Right atrium auricular region (tissue), 2 donors: ENCODE data around the gene GDI2. TPM values are rescaled to one million over a fixed set of nuclear protein-coding genes. Genes with fewer than 3 reads are reported as not detected.

Experiments used
- DNase-seq: peaks from one replicate; pipeline ENCODE4 v3.0.0-alpha.2; 2019; ENCODE audit warnings: low spot score
- H3K27ac ChIP-seq, 2 donors: fragments of 200-600 bp; sonication (generic); 1 replicate in 1 of 2; 2 replicates in 1 of 2; pipeline ENCODE4 v1.5.1; 2016 to 2019
- H3K27me3 ChIP-seq, 2 donors: fragments of 200-600 bp; sonication (generic); one replicate each; pipeline versions ENCODE4 v1.5.1 to v1.6.0; 2017 to 2019
- H3K36me3 ChIP-seq: fragments of 200-600 bp; sonication (generic); one replicate; pipeline ENCODE4 v1.5.1; 2016
- H3K4me1 ChIP-seq, 2 donors: fragments of 200-600 bp; sonication (generic); one replicate each; pipeline versions ENCODE4 v1.5.1 to v1.6.0; 2017 to 2019
- H3K4me3 ChIP-seq, 2 donors: fragments of 200-600 bp; sonication (generic); 1 replicate in 1 of 2; 2 replicates in 1 of 2; pipeline ENCODE4 v1.5.1; 2017 to 2019; ENCODE audit warnings: mild to moderate bottlenecking in 1 of 2, moderate library complexity in 1 of 2
- H3K9me3 ChIP-seq, 2 donors: fragments of 200-600 bp; sonication (generic); one replicate each; pipeline ENCODE4 v1.5.1; 2019
- CTCF ChIP-seq, 2 donors: fragments of 200-600 bp; sonication (generic); IDR thresholded peaks; one replicate each; pipeline ENCODE4 v1.5.1; 2019; ENCODE audit warnings: antibody characterized with exemption in 2 of 2
- total RNA-seq, 2 donors: library from RNA; depleted of rRNA; stranded (reverse); fragments of >200 nt; gene quantifications; one replicate each; pipeline ENCODE4 v1.1.0, GENCODE V29; 2016

Gene GDI2
- total RNA-seq, 2 donors from 2014 or later: 117 to 124 TPM

GRCh38 chr10:5758927-5759326 lies 54.3 kb downstream of the GDI2 start:
- Histone ChIP-seq H3K9me3 (no peaks in the 10 kb centered on the region), H3K27ac (no peak overlapping the region), H3K4me3 (no peak overlapping the region), H3K4me1 (no peaks in the 10 kb centered on the region), H3K27me3 (no peaks in the 10 kb centered on the region), H3K36me3 (peaks cover 61% of the 10 kb centered on the region)
- no peak for DNase-seq
- TF ChIP-seq CTCF (IDR thresholded peaks at IDR 0.05): no peak

- no peak overlapping the region for H3K4me3 ChIP-seq
- no peak for DNase-seq
- no peak overlapping the region for H3K27ac ChIP-seq
- H3K4me1 ChIP-seq: no peaks in the 10 kb centered on the region
- H3K27me3 ChIP-seq: no peaks in the 10 kb centered on the region
- H3K9me3 ChIP-seq: no peaks in the 10 kb centered on the region
- H3K36me3 ChIP-seq: peaks cover 56% of the 10 kb centered on the region
- TF ChIP-seq CTCF (IDR thresholded peaks at IDR 0.05): no peak
Observed at GRCh38 chr10:5757766-5758517, 55.3 kb downstream of the GDI2 start.

- Histone ChIP-seq H3K9me3 (no peaks in the 10 kb centered on the region), H3K4me3 (no peak overlapping the region), H3K27me3 (no peaks in the 10 kb centered on the region), H3K36me3 (peaks cover 41% of the 10 kb centered on the region), H3K4me1 (no peaks in the 10 kb centered on the region), H3K27ac (no peak overlapping the region)
- TF ChIP-seq CTCF (IDR thresholded peaks at IDR 0.05): no peak
- no peak for DNase-seq
Observed at GRCh38 chr10:5752301-5752871, 60.8 kb downstream of the GDI2 start.

- H3K27me3 ChIP-seq: no peaks in the 10 kb centered on the region
- peaks cover 41% of the 10 kb centered on the region for H3K36me3 ChIP-seq
- no peak overlapping the region for H3K4me3 ChIP-seq
- H3K27ac ChIP-seq: no peak overlapping the region
- no peaks in the 10 kb centered on the region for H3K9me3 ChIP-seq
- no peak for TF ChIP-seq CTCF (IDR thresholded peaks at IDR 0.05)
- DNase-seq: no peak
- H3K4me1 ChIP-seq: no peaks in the 10 kb centered on the region
Observed at GRCh38 chr10:5751601-5752253, 61.5 kb downstream of the GDI2 start.

GRCh38 chr10:5748394-5748803 lies 64.8 kb downstream of the GDI2 start:
- H3K9me3 ChIP-seq: no peaks in the 10 kb centered on the region
- H3K4me3 ChIP-seq: no peak overlapping the region
- no peaks in the 10 kb centered on the region for H3K4me1 ChIP-seq
- DNase-seq: no peak
- no peak for TF ChIP-seq CTCF (IDR thresholded peaks at IDR 0.05)
- H3K27ac ChIP-seq: no peak overlapping the region
- H3K36me3 ChIP-seq: peaks cover 51% of the 10 kb centered on the region
- no peaks in the 10 kb centered on the region for H3K27me3 ChIP-seq
